GM12878 (cell line): ENCODE measurements around the gene SERPINH1. TPM values are rescaled to one million over a fixed set of nuclear protein-coding genes. Genes with fewer than 3 reads are reported as not detected.

ENCODE experiments used
- ATAC-seq: fragments of 200-7000 bp; cut with Tn5 transposase; 3 replicates; pipeline ENCODE4 v1.9.1; 2020; ENCODE audit warnings: mild to moderate bottlenecking, moderate library complexity
- BruUV-seq: library from RNA; stranded (reverse); fragments of 400-500 nt; replicated peaks from 2 replicates; lab custom pipeline; 2021; lab: Mats Ljungman, UMichigan
- CTCF ChIA-PET: fragments of 300-600 bp; sonication (Branson Sonifier 250); formaldehyde crosslinking; extraction: SDS; loops from one replicate; lab custom pipeline; 2021; ENCODE audit warnings: inconsistent platforms; lab: Yijun Ruan, JAX
- POLR2A ChIA-PET: fragments of 350-600 bp; formaldehyde crosslinking; extraction: SDS; loops from one replicate; lab custom pipeline; 2021; ENCODE audit warnings: inconsistent platforms; lab: Charles Lee
- RAD21 ChIA-PET: fragments of 300-600 bp; sonication (Branson Sonifier 250); formaldehyde crosslinking; loops from one replicate; lab custom pipeline; 2023; ENCODE audit warnings: antibody characterized with exemption; ENCODE audit not compliant: unreplicated experiment; lab: Charles Lee
- SMC1A ChIA-PET: fragments of 300-600 bp; sonication (Branson Sonifier 250); formaldehyde crosslinking; loops from one replicate; lab custom pipeline; 2023; ENCODE audit not compliant: unreplicated experiment, uncharacterized antibody; lab: Charles Lee
- DNase-seq: peaks from one replicate; pipeline ENCODE4 v3.0.0-alpha.2; 2011; ENCODE audit warnings: low read depth, low spot score
- FAIRE-seq: peaks from 3 replicates; lab custom pipeline; 2011; peaks lifted over from hg19 to GRCh38; lab: Jason Lieb, UNC
- H2AFZ ChIP-seq: 2 replicates; pipeline ENCODE4 v1.6.0; 2011; ENCODE audit warnings: low read depth, low read length, control low read depth; ENCODE audit not compliant: control insufficient read depth
- H3K27ac ChIP-seq: 2 replicates; pipeline ENCODE4 v1.5.1; 2011; ENCODE audit warnings: control low read depth; ENCODE audit not compliant: control insufficient read depth, insufficient read depth
- H3K27me3 ChIP-seq, 2 experiments: replicated peaks in 1 of 2; 2 replicates each; pipeline versions ENCODE4 v1.6.0 to v1.6.1; 2011; ENCODE audit warnings: low read length in 1 of 2; ENCODE audit not compliant: control insufficient read depth in 2 of 2, insufficient read depth in 2 of 2
- H3K36me3 ChIP-seq, 2 experiments: 2 replicates each; pipeline ENCODE4 v1.5.1; 2011; ENCODE audit warnings: low read length in 1 of 2; ENCODE audit not compliant: control insufficient read depth in 2 of 2, insufficient read depth in 2 of 2
- H3K4me1 ChIP-seq: 2 replicates; pipeline ENCODE4 v1.6.1; 2011; ENCODE audit warnings: mild to moderate bottlenecking, low read length, moderate library complexity, mixed read lengths; ENCODE audit not compliant: control insufficient read depth, insufficient read depth
- H3K4me2 ChIP-seq: 2 replicates; pipeline ENCODE4 v1.6.0; 2011; ENCODE audit warnings: control low read depth; ENCODE audit not compliant: control insufficient read depth, insufficient read depth
- H3K4me3 ChIP-seq: fragments of 200-600 bp; sonication (generic); 2 replicates; pipeline ENCODE4 v1.5.1; 2016
- H3K79me2 ChIP-seq: 2 replicates; pipeline ENCODE4 v1.6.0; 2011; ENCODE audit warnings: low read length; ENCODE audit not compliant: control insufficient read depth, insufficient read depth
- H3K9ac ChIP-seq: 2 replicates; pipeline ENCODE4 v1.8.0; 2011; ENCODE audit warnings: low read length, control low read depth, mixed read lengths; ENCODE audit not compliant: control insufficient read depth, insufficient read depth
- H3K9me3 ChIP-seq: replicated peaks from 3 replicates; pipeline ENCODE4 v1.5.1; 2011; ENCODE audit warnings: mild to moderate bottlenecking, low read length; ENCODE audit not compliant: control insufficient read depth, insufficient read depth
- H4K20me1 ChIP-seq: 2 replicates; pipeline ENCODE4 v1.6.0; 2011; ENCODE audit not compliant: control insufficient read depth, insufficient read depth
- BCLAF1 ChIP-seq: fragments of 450-650 bp; IDR thresholded peaks from 2 replicates; pipeline ENCODE4 v1.6.1; 2017; ENCODE audit warnings: antibody characterized with exemption, mild to moderate bottlenecking, moderate library complexity
- BRCA1 ChIP-seq: IDR thresholded peaks from 2 replicates; pipeline ENCODE4 v1.6.1; 2011; ENCODE audit warnings: low read depth, low read length, improper control_type of control experiment
- FOS ChIP-seq: IDR thresholded peaks from 3 replicates; pipeline ENCODE4 v1.6.1; 2011; ENCODE audit warnings: borderline replicate concordance; ENCODE audit not compliant: insufficient read length; ENCODE audit errors: extremely low read depth
- HDAC6 ChIP-seq: fragments of 200-600 bp; sonication (generic); IDR thresholded peaks from one replicate; pipeline ENCODE4 v1.8.0; 2017; ENCODE audit warnings: antibody characterized with exemption; ENCODE audit not compliant: unreplicated experiment
- IRF3 ChIP-seq: fragments of 450-650 bp; IDR thresholded peaks from 2 replicates; pipeline ENCODE4 v1.6.1; 2014; ENCODE audit warnings: mild to moderate bottlenecking
- IRF4 ChIP-seq: IDR thresholded peaks from 2 replicates; pipeline ENCODE4 v1.6.1; 2011; ENCODE audit warnings: low read depth, low read length
- MTA3 ChIP-seq: IDR thresholded peaks from 2 replicates; pipeline ENCODE4 v1.6.1; 2012; ENCODE audit warnings: low read length, inconsistent platforms, borderline replicate concordance
- NFIC ChIP-seq: IDR thresholded peaks from 2 replicates; pipeline ENCODE4 v1.6.1; 2012; ENCODE audit warnings: low read depth, mild to moderate bottlenecking, inconsistent platforms, low read length, moderate library complexity
- PRDM15 ChIP-seq: fragments of 450-650 bp; formaldehyde crosslinking; IDR thresholded peaks from 2 replicates; pipeline ENCODE4 v1.4.0; 2020; ENCODE audit warnings: mild to moderate bottlenecking, moderate library complexity
- SIX5 ChIP-seq: IDR thresholded peaks from 2 replicates; pipeline ENCODE4 v1.6.1; 2011; ENCODE audit warnings: mild to moderate bottlenecking, low read depth, low read length, moderate library complexity; ENCODE audit not compliant: severe bottlenecking
- SKIL ChIP-seq: fragments of 450-650 bp; IDR thresholded peaks from 2 replicates; pipeline ENCODE4 v1.6.1; 2017; ENCODE audit warnings: mild to moderate bottlenecking, low read depth, inconsistent platforms; ENCODE audit not compliant: poor library complexity, severe bottlenecking
- STAT3 ChIP-seq: IDR thresholded peaks from 2 replicates; pipeline ENCODE4 v1.6.1; 2011; ENCODE audit warnings: low read depth, low read length, improper control_type of control experiment
- USF2 ChIP-seq: IDR thresholded peaks from 2 replicates; pipeline ENCODE4 v1.6.1; 2011; ENCODE audit warnings: low read depth, low read length, improper control_type of control experiment, borderline replicate concordance
- ZNF24 ChIP-seq: fragments of 450-650 bp; IDR thresholded peaks from 2 replicates; pipeline ENCODE4 v1.6.1; 2017; ENCODE audit warnings: antibody characterized with exemption, mild to moderate bottlenecking
- WGBS: methylation state at CpG from one replicate; pipeline ENCODE4 v1.1.6; 2016; ENCODE audit warnings: low lambda C conversion rate; ENCODE audit not compliant: insufficient replicate concordance, insufficient coverage; ENCODE audit errors: missing lambda C conversion rate; 5-methylcytosine and 5-hydroxymethylcytosine counted together
- in situ Hi-C: fragments of 300-500 bp; cut with MboI; formaldehyde crosslinking; loops from 9 replicates; pipeline ENCODE4 v1.14.3; 2018; ENCODE audit warnings: mixed read lengths
- intact Hi-C: fragments of 100-400 bp; cut with micrococcal nuclease; formaldehyde crosslinking; loops from one replicate; pipeline ENCODE4 v1.14.2; 2022; ENCODE audit not compliant: unreplicated experiment
- polyA plus RNA-seq, 11 experiments: library from polyadenylated mRNA; depleted of rRNA in 4 of 11; unstranded in 6 of 11; stranded (reverse) in 5 of 11; fragments of >200 nt; fragmentation: Nextera tagmentation in 4 of 11; fragmentation: Illumina TruSeq in 1 of 11; extraction: Ambion mirVana in 4 of 11; extraction: Trizol in 1 of 11; gene quantifications; 1 replicate in 1 of 11; 2 replicates in 10 of 11; pipeline versions ENCODE4 v1.2.1 to v1.2.3, GENCODE V29; 2011 to 2016; ENCODE audit warnings: inconsistent platforms in 2 of 11, missing spikeins in 2 of 11, low read depth in 1 of 11
- total RNA-seq, 4 experiments: library from RNA; depleted of rRNA in 3 of 4; stranded (reverse); fragments of >200 nt in 3 of 4; fragmentation: Illumina TruSeq in 1 of 4; extraction: Trizol in 1 of 4; gene quantifications; 2 replicates each; pipeline versions ENCODE4 v1.2.1 to v1.2.3, GENCODE V29; 2013 to 2021

SERPINH1 gene
- total and polyA plus RNA-seq, 10 of the 15 experiments (the other 5 are each of a cell fraction or from before 2014, with no cell fraction given): 0.34 to 19.8 (median 13.7) TPM

- 64% methylated on average over 8 of the region's 8 CpGs for WGBS
- H3K9ac ChIP-seq: no peak overlapping the region
- in situ Hi-C loops (no loop called here), intact Hi-C loops (no loop called here)
- ChIA-PET RAD21 (no interaction called here), CTCF (interaction anchor here (1.6 to 1.8 kb wide), 2 partner anchors 10 to 26 kb away, joined by 4 to 7 read pairs; no protein-coding TSS in a partner anchor), POLR2A (no interaction called here), SMC1A (no interaction called here)
- no peak overlapping the region for H3K4me2 ChIP-seq
- no peaks in the 10 kb centered on the region for H3K27me3 ChIP-seq
- no peaks in the 10 kb centered on the region for H3K79me2 ChIP-seq
- ATAC-seq: no peak
- H3K9me3 ChIP-seq: no peaks in the 10 kb centered on the region
- no peak overlapping the region for H2AFZ ChIP-seq
- no peaks in the 10 kb centered on the region for H4K20me1 ChIP-seq
- H3K4me1 ChIP-seq: peaks cover 4% of the 10 kb centered on the region; the same call in 1 of the 2 replicates
- no peak for FAIRE-seq
- no peak for DNase-seq
- H3K27ac ChIP-seq: no peak overlapping the region
- H3K4me3 ChIP-seq: no peak overlapping the region
- peaks cover 0 to 9% of the 10 kb centered on the region in 2 experiments; a peak in 3 of 4 replicates for H3K36me3 ChIP-seq
- no TSS peak for BruUV-seq
- no peak for TF ChIP-seq SIX5
- no peak for TF ChIP-seq BRCA1
- no peak for TF ChIP-seq STAT3
- no peak for TF ChIP-seq HDAC6
- no peak for TF ChIP-seq PRDM15 (CRISPR knock-in tag)
- TF ChIP-seq IRF3: no peak
- TF ChIP-seq ZNF24: no peak
- no peak for TF ChIP-seq USF2
- no peak for TF ChIP-seq NFIC
- TF ChIP-seq BCLAF1: no peak
- no peak for TF ChIP-seq SKIL
- no peak for TF ChIP-seq MTA3
- no peak for TF ChIP-seq FOS
- no peak for TF ChIP-seq IRF4
Observed at GRCh38 chr11:75572744-75573143, 10.7 kb downstream of the SERPINH1 start.
